ENCODE measurements around the gene KCNN3. TPM values are rescaled to one million over a fixed set of nuclear protein-coding genes. Genes with fewer than 3 reads are reported as not detected.

KCNN3 gene
- total and polyA plus RNA-seq, 2 donors (not counting 1 experiment from before 2014, with no cell fraction given): 0.17 to 0.82 TPM

- H4K20me1 ChIP-seq (ENCODE audit: control insufficient read depth, insufficient read depth, low read length, poor library complexity, severe bottlenecking): no peaks in the 10 kb centered on the region
- Mint-ChIP-seq H3K27ac (no peak overlapping the region), H3K27me3 (peaks cover 23% of the 10 kb centered on the region), H3K4me1 (peaks cover 6% of the 10 kb centered on the region), H3K4me3 (no peak overlapping the region), H3K9me3 (ENCODE audit: insufficient read depth) (no peaks in the 10 kb centered on the region)
- POLR2A ChIA-PET: no interaction called here
- H3K27ac ChIP-seq (ENCODE audit: low read length in 2 of 2): no peak overlapping the region
- H3K4me1 ChIP-seq (ENCODE audit: control insufficient read depth in 2 of 2, insufficient read depth in 2 of 2, low read length in 2 of 2): peaks cover 0 to 14% of the 10 kb centered on the region in 2 donors
- 97% methylated on average over 10 of the region's 10 CpGs for WGBS (ENCODE audit: insufficient coverage)
- intact Hi-C loops (cut with micrococcal nuclease): no loop called here
- DNase-seq (no peak), ATAC-seq (ENCODE audit: low read depth) (no peak)
- H3K9ac ChIP-seq (ENCODE audit: low read length): no peak overlapping the region
- no peak overlapping the region for H3K4me2 ChIP-seq (replicated peaks; ENCODE audit: low read depth, low read length, poor library complexity, severe bottlenecking)
- CTCF ChIA-PET: no interaction called here
- no peaks in the 10 kb centered on the region for H3K9me3 ChIP-seq (ENCODE audit: control extremely low read depth in 1 of 3, control insufficient read depth in 2 of 3, insufficient read depth in 1 of 3, low read length in 2 of 3)
- H3K4me3 ChIP-seq (ENCODE audit: control extremely low read depth in 1 of 5, extremely low read depth in 1 of 5, insufficient read depth in 1 of 5, low read depth in 2 of 5, low read length in 4 of 5): no peak overlapping the region
- TF ChIP-seq EZH2 (IDR thresholded peaks at IDR 0.05; ENCODE audit: borderline replicate concordance, insufficient read depth, low read depth, low read length, poor library complexity, severe bottlenecking) (no peak), CTCF (IDR thresholded peaks at IDR 0.05) (no peak)
- H3K79me2 ChIP-seq (ENCODE audit: control insufficient read depth, insufficient read depth, low read length): no peaks in the 10 kb centered on the region
- H3K27me3 ChIP-seq (replicated peaks in 1 of 4; ENCODE audit: control extremely low read depth in 1 of 4, control insufficient read depth in 3 of 4, insufficient read depth in 4 of 4, low read length in 3 of 4): peaks cover 0 to 16% (median 1%) of the 10 kb centered on the region in 4 experiments
- no peak overlapping the region for H2AFZ ChIP-seq (ENCODE audit: insufficient read depth, low read depth, low read length, poor library complexity, severe bottlenecking)
- no peaks in the 10 kb centered on the region for H3K36me3 ChIP-seq (replicated peaks in 1 of 2; ENCODE audit: control extremely low read depth in 1 of 2, control insufficient read depth in 1 of 2, extremely low read depth in 1 of 2, insufficient read depth in 2 of 2, low read length in 1 of 2)
These were observed 81.2 kb downstream of the KCNN3 start for GRCh38 chr1:154788886-154789285.

- TF ChIP-seq CTCF (IDR thresholded peaks at IDR 0.05) (no peak), EZH2 (IDR thresholded peaks at IDR 0.05; ENCODE audit: borderline replicate concordance, insufficient read depth, low read depth, low read length, poor library complexity, severe bottlenecking) (no peak)
- no peak overlapping the region for H3K27ac ChIP-seq (ENCODE audit: low read length in 2 of 2)
- H3K79me2 ChIP-seq (ENCODE audit: control insufficient read depth, insufficient read depth, low read length): no peaks in the 10 kb centered on the region
- H3K27me3 Mint-ChIP-seq: peaks cover 20% of the 10 kb centered on the region
- no peak overlapping the region for H3K4me2 ChIP-seq (replicated peaks; ENCODE audit: low read depth, low read length, poor library complexity, severe bottlenecking)
- no peak overlapping the region for H3K9ac ChIP-seq (ENCODE audit: low read length)
- intact Hi-C loops (cut with micrococcal nuclease): no loop called here
- ChIA-PET POLR2A (no interaction called here), CTCF (no interaction called here)
- H3K4me1 ChIP-seq (ENCODE audit: control insufficient read depth in 2 of 2, insufficient read depth in 2 of 2, low read length in 2 of 2): peaks cover 0 to 14% of the 10 kb centered on the region in 2 donors
- H3K4me1 Mint-ChIP-seq: peaks cover 6% of the 10 kb centered on the region
- ATAC-seq (ENCODE audit: low read depth): no peak
- no peaks in the 10 kb centered on the region for H3K9me3 ChIP-seq (ENCODE audit: control extremely low read depth in 1 of 3, control insufficient read depth in 2 of 3, insufficient read depth in 1 of 3, low read length in 2 of 3)
- no peak overlapping the region for H3K4me3 Mint-ChIP-seq
- no peak overlapping the region for H3K27ac Mint-ChIP-seq
- no peaks in the 10 kb centered on the region for H3K36me3 ChIP-seq (replicated peaks in 1 of 2; ENCODE audit: control extremely low read depth in 1 of 2, control insufficient read depth in 1 of 2, extremely low read depth in 1 of 2, insufficient read depth in 2 of 2, low read length in 1 of 2)
- 96% methylated on average over 8 of the region's 12 CpGs for WGBS (ENCODE audit: insufficient coverage)
- H3K4me3 ChIP-seq (ENCODE audit: control extremely low read depth in 1 of 5, extremely low read depth in 1 of 5, insufficient read depth in 1 of 5, low read depth in 2 of 5, low read length in 4 of 5): no peak overlapping the region
- DNase-seq: no peak
- no peak overlapping the region for H2AFZ ChIP-seq (ENCODE audit: insufficient read depth, low read depth, low read length, poor library complexity, severe bottlenecking)
- peaks cover 0 to 16% (median 1%) of the 10 kb centered on the region in 4 experiments for H3K27me3 ChIP-seq (replicated peaks in 1 of 4; ENCODE audit: control extremely low read depth in 1 of 4, control insufficient read depth in 3 of 4, insufficient read depth in 4 of 4, low read length in 3 of 4)
- H3K9me3 Mint-ChIP-seq (ENCODE audit: insufficient read depth): no peaks in the 10 kb centered on the region
- no peaks in the 10 kb centered on the region for H4K20me1 ChIP-seq (ENCODE audit: control insufficient read depth, insufficient read depth, low read length, poor library complexity, severe bottlenecking)
These were observed 81.8 kb downstream of the KCNN3 start for GRCh38 chr1:154788110-154788870.

Data from B cell (primary cell).